GM12878 (cell line): Measurements from ENCODE around the gene ADAMTS3.

Experiments
- MEF2A ChIP-seq: IDR thresholded peaks from 2 replicates; pipeline ENCODE4 v1.6.1; 2011; ENCODE audit warnings: low read depth, mild to moderate bottlenecking, low read length, moderate library complexity; ENCODE audit not compliant: insufficient read depth
- POLR2A ChIP-seq: IDR thresholded peaks from 2 replicates; pipeline ENCODE4 v1.6.1; 2011; ENCODE audit warnings: low read depth, mild to moderate bottlenecking, low read length
- SMAD1 ChIP-seq: fragments of 450-650 bp; IDR thresholded peaks from 2 replicates; pipeline ENCODE4 v1.6.1; 2018; ENCODE audit warnings: mild to moderate bottlenecking, low read depth; ENCODE audit not compliant: partially characterized antibody
- SUPT20H ChIP-seq: IDR thresholded peaks from 2 replicates; pipeline ENCODE4 v1.6.1; 2011; ENCODE audit warnings: low read depth, mild to moderate bottlenecking, low read length, moderate library complexity, borderline replicate concordance; ENCODE audit not compliant: control insufficient read depth
- SUZ12 ChIP-seq: fragments of 200-600 bp; sonication (generic); IDR thresholded peaks from one replicate; pipeline ENCODE4 v1.6.1; 2018; ENCODE audit warnings: antibody characterized with exemption, mild to moderate bottlenecking; ENCODE audit not compliant: unreplicated experiment
- TAF1 ChIP-seq: IDR thresholded peaks from 2 replicates; pipeline ENCODE4 v1.6.1; 2011; ENCODE audit warnings: mild to moderate bottlenecking, low read depth, low read length, borderline replicate concordance
- ZNF24 ChIP-seq: fragments of 450-650 bp; IDR thresholded peaks from 2 replicates; pipeline ENCODE4 v1.6.1; 2017; ENCODE audit warnings: antibody characterized with exemption, mild to moderate bottlenecking
- TF ChIP-seq, protein P1 (sequence below), 3 experiments: IDR thresholded peaks in 2 of 3; conservative IDR thresholded peaks in 1 of 3; 2 replicates each; pipeline ENCODE4 v1.5.1; 2011; ENCODE audit warnings: low read depth in 3 of 3, low read length in 3 of 3, mild to moderate bottlenecking in 3 of 3, control low read depth in 2 of 3, moderate library complexity in 2 of 3, inconsistent platforms in 1 of 3, mixed read lengths in 1 of 3; ENCODE audit not compliant: control insufficient read depth in 2 of 3, insufficient read depth in 1 of 3; ENCODE audit errors: extremely low read depth in 1 of 3
- TF ChIP-seq, protein P2 (sequence below): IDR thresholded peaks from 2 replicates; pipeline ENCODE4 v1.6.1; 2011; ENCODE audit warnings: mild to moderate bottlenecking, low read depth, low read length, moderate library complexity; ENCODE audit not compliant: insufficient replicate concordance
- TF ChIP-seq, protein P3 (sequence below): IDR thresholded peaks from 2 replicates; pipeline ENCODE4 v1.6.1; 2012; ENCODE audit warnings: low read depth, low read length, improper control_type of control experiment
- TF ChIP-seq, protein P4 (sequence below): fragments of 450-650 bp; IDR thresholded peaks from 2 replicates; pipeline ENCODE4 v1.6.1; 2017; ENCODE audit warnings: low read depth, mild to moderate bottlenecking, moderate library complexity

DNA sequence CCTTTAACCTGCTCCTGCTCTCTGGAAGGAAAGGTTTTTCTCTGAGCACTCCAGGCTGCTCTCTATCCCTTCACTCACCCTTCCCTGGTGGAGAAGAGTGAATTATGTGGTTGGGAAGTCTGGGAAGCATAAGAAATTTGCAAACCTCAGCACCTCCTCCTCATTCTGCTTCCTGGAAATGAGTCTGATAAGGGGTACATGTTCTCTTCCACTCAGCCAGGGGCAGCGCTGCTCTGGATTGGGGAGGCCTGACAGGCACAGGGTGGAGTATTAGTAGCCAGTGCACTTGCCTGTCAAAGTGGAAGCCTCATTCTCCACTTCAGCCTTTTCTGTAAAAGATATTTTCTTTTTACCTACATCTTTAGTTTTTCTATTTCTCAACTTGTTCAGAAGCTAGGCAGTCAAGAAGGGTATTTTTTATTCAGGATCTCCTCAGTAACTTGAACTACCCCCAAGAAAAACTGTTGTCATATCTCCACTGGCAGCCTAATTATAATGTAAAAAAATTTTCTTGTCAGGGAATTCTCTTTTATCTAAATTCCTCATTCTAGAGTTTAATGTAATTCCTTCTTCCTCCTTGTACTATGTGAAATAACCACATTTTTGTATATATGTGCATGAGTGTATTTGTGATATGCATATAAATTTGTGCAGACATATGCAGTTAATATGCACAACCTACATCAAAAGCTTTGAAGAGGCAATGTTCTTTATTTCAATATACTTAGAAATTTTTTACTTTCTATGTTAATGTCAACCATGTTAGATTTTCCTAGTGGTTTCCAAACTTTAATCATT is 15.3 kb downstream of the ADAMTS3 start:
- TF ChIP-seq TAF1: no peak
- TF ChIP-seq, protein P1, sequence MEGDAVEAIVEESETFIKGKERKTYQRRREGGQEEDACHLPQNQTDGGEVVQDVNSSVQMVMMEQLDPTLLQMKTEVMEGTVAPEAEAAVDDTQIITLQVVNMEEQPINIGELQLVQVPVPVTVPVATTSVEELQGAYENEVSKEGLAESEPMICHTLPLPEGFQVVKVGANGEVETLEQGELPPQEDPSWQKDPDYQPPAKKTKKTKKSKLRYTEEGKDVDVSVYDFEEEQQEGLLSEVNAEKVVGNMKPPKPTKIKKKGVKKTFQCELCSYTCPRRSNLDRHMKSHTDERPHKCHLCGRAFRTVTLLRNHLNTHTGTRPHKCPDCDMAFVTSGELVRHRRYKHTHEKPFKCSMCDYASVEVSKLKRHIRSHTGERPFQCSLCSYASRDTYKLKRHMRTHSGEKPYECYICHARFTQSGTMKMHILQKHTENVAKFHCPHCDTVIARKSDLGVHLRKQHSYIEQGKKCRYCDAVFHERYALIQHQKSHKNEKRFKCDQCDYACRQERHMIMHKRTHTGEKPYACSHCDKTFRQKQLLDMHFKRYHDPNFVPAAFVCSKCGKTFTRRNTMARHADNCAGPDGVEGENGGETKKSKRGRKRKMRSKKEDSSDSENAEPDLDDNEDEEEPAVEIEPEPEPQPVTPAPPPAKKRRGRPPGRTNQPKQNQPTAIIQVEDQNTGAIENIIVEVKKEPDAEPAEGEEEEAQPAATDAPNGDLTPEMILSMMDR (IDR thresholded peaks at IDR 0.05 in 2 of 3, conservative IDR thresholded peaks at IDR 0.05 in 1 of 3; ENCODE audit: control insufficient read depth in 2 of 3, extremely low read depth in 1 of 3, insufficient read depth in 1 of 3, low read depth in 3 of 3, low read length in 3 of 3): no peak
- no peak for TF ChIP-seq POLR2A
- TF ChIP-seq MEF2A: no peak
- TF ChIP-seq, protein P2, sequence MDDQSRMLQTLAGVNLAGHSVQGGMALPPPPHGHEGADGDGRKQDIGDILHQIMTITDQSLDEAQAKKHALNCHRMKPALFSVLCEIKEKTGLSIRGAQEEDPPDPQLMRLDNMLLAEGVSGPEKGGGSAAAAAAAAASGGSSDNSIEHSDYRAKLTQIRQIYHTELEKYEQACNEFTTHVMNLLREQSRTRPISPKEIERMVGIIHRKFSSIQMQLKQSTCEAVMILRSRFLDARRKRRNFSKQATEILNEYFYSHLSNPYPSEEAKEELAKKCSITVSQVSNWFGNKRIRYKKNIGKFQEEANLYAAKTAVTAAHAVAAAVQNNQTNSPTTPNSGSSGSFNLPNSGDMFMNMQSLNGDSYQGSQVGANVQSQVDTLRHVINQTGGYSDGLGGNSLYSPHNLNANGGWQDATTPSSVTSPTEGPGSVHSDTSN: no peak
- no peak for TF ChIP-seq SUPT20H
- no peak for TF ChIP-seq ZNF24
- TF ChIP-seq, protein P3, sequence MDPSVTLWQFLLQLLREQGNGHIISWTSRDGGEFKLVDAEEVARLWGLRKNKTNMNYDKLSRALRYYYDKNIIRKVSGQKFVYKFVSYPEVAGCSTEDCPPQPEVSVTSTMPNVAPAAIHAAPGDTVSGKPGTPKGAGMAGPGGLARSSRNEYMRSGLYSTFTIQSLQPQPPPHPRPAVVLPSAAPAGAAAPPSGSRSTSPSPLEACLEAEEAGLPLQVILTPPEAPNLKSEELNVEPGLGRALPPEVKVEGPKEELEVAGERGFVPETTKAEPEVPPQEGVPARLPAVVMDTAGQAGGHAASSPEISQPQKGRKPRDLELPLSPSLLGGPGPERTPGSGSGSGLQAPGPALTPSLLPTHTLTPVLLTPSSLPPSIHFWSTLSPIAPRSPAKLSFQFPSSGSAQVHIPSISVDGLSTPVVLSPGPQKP: no peak
- no peak for TF ChIP-seq SMAD1
- TF ChIP-seq, protein P4, sequence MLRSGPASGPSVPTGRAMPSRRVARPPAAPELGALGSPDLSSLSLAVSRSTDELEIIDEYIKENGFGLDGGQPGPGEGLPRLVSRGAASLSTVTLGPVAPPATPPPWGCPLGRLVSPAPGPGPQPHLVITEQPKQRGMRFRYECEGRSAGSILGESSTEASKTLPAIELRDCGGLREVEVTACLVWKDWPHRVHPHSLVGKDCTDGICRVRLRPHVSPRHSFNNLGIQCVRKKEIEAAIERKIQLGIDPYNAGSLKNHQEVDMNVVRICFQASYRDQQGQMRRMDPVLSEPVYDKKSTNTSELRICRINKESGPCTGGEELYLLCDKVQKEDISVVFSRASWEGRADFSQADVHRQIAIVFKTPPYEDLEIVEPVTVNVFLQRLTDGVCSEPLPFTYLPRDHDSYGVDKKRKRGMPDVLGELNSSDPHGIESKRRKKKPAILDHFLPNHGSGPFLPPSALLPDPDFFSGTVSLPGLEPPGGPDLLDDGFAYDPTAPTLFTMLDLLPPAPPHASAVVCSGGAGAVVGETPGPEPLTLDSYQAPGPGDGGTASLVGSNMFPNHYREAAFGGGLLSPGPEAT: no peak
- TF ChIP-seq SUZ12: no peak
